GM19467 (cell line): Measurements from ENCODE around the gene STEAP3.

Source experiments
- ATAC-seq: cut with Tn5 transposase; IDR thresholded peaks from one replicate; pipeline ENCODE4 v1.9.1; 2021; ENCODE audit warnings: mild to moderate bottlenecking, moderate library complexity; ENCODE audit not compliant: unreplicated experiment

STEAP3 gene

DNA sequence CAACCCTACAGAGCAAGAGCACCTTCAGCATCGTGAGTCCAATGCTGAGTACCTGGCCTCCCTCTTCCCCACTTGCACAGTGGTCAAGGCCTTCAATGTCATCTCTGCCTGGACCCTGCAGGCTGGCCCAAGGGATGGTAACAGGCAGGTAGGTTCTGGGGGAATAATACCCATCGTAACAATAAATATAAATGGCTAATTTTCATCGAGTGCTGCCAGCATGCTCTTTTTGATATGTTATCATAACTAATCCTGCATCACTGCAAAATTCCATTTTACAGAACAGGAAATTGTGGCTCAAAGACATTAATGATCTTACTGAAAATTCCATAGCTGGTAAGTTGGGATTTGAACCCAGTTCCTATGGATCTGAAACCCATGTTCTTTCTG lies 22.2 kb downstream of the STEAP3 start:
- ATAC-seq: no peak

DNA sequence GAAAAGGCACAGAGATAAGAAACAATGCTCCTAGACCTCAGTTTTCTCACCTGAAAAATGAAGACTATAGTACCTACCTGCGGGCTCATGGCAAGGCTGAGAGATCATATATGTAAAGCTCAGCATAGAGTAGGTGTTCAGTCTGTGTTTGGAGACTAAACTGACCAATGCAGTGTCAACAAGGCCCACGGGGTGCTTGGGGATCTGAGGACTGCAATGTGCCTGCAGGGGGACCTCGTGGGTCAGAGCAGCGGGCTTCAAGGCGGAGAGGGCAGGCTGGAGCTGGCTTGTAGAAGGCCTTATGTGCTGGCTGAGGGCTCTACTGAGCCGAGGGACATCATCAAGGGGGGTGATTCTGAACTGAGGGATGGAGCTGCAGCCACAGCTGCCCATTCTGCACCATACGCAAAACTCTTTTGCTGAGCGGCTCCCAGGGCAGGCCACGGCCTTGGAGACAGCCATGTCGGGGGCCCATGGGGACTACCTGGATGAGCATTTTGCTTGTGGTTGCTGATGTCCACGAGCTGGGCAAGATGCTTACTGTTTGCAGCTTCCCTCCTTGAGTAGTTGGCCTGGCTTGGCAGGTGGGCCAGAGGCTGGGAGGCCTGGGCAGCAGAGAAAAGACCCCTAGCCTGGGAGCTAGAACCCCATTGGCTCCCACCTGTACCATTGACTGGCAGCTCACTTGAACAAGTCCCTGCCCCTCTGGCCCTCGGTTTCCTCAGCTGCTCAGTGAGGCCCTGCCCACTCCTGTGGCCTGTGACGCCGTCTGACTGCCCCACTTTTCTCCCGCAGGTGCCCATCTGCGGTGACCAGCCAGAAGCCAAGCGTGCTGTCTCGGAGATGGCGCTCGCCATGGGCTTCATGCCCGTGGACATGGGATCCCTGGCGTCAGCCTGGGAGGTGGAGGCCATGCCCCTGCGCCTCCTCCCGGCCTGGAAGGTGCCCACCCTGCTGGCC lies 23.5 kb downstream of the STEAP3 start:
- no peak for ATAC-seq

DNA sequence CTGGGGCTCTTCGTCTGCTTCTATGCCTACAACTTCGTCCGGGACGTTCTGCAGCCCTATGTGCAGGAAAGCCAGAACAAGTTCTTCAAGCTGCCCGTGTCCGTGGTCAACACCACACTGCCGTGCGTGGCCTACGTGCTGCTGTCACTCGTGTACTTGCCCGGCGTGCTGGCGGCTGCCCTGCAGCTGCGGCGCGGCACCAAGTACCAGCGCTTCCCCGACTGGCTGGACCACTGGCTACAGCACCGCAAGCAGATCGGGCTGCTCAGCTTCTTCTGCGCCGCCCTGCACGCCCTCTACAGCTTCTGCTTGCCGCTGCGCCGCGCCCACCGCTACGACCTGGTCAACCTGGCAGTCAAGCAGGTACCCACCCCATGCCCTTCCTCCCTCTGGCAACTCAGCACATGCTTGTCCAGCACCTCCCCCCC lies 24.2 kb downstream of the STEAP3 start:
- ATAC-seq: no peak

DNA sequence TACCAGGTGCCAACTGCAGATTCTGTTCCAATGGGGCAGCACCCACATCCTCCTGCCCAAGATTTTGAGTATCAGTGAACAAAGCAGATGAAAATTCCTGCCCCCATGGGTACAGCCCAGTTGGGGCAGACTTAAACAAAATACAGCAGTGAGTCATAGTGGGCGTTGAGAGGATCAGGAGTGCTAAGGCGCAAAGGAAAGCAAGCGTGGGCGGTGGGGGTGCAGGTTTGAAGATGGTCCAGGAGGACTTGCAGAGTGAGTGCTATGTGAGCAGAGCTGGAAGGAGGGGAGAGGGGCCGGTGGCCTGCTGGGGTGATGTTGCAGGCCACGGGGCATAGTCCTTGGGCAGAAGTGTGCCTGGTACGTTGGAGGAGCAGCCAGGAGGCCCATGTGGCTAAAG lies 24.7 kb downstream of the STEAP3 start:
- ATAC-seq: no peak

DNA sequence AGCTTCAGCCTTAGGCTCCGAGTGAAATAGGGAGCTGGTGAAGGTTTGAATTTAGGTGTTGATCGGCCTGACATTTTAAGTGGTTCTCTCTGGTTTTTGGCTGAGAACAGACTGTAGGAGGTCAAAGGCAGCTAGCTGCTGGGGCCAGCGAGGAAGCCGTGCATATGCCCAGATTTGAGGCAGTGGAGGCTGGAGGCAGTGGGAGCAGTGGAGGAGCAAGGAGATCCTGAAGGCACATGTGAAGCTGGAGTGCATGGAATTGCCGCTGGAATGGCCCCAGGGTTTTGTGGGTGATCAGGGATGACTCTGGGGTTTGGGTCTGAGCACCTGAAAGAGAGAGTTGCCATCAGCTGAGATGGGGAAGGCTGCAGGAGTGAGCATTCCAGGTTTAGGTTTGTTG lies 25.1 kb downstream of the STEAP3 start:
- no peak for ATAC-seq

DNA sequence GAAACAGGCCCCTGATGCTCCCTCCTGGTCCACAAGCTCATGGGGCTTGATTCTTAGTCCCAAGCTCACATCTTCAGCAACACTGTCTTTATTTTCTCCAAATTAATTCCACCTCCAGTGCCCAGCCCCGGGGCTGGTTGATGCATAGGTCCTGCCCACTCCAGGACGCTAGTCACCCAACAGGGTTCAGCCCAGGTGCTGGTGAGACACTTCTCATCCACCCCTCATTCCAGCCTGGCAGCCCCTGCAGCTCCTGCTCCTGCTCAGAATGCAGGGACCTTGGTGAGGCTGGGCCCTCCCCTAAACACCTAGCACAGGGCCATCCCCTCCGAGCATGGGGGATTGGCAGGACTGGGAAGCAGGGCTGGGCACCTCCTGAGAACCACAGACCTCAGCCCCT lies 25.7 kb downstream of the STEAP3 start:
- ATAC-seq: no peak

DNA sequence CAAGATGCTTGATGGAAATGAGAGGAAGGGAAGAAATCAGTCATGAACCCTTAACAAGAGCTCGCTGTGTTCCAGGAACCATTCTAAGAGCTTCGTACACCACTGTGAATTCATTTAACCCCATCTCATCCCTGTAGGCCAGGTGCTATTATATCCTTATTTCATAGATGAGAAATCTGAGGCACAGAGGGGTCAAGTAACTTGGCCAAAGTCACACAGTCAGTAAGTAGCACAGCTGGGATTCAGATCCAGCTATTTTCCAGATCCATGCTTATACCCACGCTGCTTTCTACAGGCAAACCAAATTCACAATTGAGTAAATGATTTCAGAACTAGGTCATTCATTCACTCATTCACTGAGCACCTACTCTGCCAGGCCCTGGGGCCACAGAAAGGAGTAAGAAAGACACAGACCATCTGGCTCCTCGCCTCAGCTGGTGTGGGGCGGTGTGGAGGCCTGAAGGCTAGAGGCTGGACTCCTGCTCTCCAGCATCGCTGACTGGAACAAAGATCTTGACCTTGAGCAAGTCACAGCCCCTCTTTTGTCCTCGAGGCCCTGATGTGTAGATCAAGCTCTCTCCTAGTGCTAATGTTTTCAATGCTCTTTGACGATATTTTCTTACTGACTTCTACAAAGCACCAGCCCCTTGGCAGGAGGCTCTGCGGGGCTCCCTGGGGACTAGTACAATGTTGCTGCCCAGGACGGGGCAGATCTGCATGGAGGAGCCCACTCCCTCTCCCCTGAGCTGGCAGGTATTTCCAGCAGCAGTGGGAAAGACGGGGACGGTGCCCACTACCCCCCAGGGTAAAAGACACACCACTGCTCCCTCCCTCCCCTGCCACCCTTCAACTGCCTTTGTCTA lies 26.5 kb downstream of the STEAP3 start:
- no peak for ATAC-seq

DNA sequence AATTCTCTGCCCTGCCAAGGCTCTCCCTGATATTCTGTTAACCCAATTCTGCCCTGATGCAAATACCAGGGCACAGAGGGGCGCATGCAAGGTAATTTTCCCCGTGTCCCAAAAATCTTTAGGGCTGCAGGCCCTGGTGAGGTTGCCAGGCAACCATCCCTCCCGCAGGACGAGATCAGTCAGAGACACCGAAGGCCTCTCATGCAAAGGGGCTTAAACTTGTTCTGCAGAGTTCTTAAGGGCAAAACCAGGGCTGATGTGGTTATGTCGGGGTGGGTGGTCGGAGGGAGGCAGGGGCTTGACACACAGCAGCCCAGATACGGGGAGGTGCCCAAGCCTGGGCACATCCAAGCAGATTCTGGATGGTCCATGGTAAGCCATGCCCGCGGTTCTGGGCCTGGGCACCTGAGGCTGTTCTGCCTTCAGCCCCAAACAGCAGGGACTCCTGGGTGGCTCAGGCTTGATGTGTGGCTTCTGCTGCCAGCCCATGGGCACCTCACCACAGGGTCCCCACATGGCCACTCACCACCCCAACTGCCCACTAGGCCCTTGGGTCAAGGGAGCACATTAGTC lies 27.2 kb downstream of the STEAP3 start:
- no peak for ATAC-seq

DNA sequence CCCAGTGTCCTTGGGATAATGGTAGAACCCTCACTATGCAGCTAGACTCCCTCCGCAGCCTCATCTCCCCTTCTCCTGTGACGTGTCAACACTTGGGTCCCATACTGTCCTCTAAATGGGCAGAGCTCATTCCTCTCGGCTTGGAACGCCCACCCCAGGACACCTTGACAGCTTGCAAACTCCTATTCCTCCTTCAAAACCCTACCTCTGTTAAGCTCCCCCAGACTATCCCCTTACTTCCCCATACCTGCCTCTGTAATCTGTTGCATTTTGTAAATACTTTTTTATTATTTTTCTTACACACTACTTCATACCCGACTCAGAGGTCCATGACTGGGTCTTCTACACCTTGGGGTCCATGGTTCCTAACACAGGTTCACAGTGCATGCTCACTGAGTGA lies 28.0 kb downstream of the STEAP3 start:
- ATAC-seq: no peak

DNA sequence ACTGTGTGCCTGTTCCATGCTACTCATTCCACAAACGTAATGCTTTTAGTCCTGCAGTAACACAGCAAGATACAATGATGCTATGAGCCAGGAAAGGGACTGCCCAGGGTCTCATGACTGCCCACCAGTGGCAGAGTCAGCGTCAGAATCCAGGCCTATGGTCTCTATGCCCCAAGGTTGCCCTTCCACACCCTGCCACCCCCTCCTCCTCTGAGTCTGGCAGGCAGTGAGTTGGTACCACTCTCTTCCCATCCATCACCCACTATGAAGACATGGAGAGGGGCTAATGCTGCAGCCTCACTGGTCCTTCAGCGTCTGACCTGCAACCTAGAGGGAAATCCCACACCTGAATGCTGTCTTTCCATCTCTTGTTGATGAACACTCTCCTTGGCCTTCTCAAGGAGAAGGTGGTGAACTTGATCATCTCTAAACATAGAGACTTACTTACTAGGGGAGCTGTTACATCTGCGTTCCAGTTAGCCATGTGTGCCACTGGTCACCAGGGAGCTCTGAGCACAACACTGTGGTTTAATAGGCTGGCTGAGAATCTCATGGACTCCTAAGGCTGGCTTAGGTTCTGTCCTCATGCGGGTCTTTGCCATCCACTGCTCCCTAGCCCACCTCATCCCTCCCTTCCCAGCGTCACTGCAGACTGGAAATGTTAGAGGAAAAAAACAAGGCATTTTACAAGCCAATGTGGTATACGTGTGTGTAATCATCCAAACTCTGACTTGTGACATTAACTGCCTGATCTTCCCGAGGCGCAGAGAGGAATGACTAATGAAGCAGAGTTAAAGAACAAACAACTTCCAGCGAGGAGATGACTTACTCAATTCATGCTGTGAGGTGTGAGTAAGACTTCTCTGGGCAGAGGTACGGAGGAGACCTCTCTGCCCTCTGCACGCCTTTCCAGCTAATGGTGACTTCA lies 28.8 kb downstream of the STEAP3 start:
- no peak for ATAC-seq

DNA sequence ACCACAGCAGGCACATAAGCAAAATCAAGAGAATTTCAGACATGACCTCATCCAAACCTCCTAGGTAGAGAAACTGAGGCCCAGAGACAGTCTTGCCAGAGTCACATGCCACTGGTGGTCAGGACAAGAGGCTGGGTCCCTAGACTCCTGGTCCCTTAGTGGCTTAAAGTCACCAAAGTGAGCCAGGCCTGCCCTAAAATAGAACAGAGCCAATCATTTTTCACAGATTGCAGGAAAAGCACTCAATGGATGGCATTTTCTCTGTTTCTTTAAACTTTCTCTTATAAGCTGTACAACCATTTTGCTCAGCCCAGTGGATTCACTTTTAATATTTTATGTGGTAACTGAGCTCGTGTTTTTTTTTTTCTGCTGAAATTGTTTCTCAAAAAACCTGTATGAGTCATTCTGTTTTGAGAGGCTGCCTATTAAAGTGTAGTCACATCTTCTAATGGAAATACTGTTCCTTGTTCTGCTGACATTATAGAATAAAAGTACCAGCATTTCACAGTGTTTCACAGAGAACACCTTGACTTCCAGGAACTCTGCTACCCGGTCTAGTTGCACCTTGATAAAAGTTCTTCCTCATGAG lies 29.6 kb downstream of the STEAP3 start:
- no peak for ATAC-seq

DNA sequence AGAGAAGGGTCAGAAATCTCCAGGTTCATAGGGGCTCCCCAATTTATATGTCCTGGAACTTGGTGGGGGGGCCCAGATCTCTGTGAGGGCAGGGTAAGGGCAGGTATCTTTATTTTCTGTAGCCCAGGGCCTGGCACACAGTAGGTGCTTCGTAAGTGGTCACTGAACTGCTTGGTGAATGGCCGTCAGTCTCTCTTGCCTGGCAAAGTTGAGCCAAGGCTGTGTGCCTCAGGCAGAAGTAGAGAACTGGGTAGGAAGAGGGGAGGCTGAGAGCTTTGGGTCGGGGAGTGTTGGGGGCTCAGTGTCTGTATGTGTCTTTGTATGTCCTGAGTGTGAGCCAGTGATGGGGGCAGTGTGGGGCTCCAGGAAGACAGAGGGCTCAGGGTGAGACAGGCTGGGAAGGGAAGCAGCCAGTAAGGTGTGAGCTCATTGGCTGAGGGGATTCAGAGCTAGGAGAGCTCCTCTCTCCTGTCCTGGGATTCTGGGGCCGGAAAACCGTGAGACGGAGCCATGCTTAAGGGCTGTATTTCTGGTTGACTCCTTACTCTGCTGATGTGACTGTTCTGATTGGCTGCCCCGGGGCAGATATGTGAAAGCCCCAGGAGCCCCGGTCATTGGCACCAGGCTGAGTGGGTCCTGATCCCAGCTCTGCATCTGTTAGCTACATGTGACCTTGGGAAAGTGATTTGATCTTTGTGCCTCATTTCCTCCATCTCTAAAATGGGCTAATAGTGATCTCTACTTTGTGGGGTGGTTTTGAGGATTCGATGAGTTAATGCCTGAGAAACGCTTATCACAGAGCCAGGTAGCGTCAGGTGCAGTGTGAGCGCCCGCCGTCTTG lies 30.3 kb downstream of the STEAP3 start:
- ATAC-seq: no peak

DNA sequence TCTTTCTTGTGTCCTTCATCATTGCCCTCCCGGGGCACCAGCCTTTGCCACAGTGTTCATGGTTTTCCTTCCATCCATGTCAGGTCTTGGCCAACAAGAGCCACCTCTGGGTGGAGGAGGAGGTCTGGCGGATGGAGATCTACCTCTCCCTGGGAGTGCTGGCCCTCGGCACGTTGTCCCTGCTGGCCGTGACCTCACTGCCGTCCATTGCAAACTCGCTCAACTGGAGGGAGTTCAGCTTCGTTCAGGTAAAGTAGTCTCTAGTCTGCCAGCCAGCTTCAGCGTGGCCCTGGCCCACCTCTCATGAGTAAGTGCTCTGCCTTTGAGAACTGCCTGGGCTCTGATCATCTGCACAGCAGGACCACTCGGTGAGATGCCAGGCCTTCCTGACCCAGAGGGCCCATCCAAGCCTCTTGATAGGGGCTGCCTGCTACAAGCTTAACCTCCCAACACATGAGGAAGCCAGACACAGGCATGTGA lies 31.0 kb downstream of the STEAP3 start:
- no peak for ATAC-seq

DNA sequence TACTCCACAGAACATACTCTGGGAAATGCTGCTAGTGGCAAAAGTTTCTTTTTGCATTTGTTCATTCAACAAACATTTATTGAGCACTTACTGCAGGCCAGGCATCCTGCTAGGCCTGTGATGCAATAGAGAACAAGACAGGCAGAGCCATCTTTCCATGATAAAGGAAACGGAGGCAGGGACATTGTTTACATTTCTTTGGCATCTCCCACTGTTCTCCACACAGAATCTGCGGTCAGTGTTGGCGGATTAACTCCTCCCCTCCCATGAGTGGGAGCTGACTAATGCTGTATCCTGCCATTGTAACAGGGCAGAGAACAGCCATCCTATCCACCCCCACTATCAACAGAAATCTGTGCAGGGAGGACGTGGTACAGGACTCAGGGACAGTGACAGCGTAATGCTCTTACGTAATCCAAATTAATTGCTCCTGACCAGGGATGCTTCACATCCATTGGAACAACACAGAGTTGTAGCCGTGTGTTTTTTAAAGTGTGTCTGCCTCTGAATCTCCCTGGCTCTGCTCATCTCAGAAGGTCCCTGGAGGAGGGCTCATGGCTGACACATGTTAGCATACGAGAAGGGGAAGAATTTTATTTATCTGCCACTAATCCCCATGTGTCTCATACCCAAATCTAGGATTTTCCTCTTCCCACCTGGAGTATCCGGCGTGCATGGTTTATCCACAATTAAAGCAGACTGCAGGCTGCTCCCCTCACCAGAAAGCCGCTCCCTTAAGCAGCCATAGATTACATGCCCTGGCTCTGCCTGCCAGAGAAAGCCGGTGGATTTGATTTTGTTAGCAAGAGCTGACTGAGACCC lies 32.3 kb downstream of the STEAP3 start:
- ATAC-seq: no peak

DNA sequence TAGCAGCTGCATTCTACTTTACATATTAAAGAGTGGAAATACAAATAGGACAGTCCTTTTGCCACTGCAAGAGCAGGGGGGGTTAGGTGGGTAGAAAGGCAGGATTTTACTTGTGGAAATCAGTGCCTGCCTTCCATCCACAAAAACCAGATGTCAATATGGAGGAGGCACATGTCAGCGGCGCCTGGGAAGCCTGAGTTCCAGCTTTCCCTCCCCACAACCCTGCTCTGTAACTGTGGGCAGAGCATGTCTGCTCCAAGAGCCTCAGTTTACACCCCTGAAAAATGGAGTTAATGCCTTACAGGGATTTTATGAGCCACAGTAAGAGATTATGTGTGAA lies 32.9 kb downstream of the STEAP3 start:
- ATAC-seq: no peak

DNA sequence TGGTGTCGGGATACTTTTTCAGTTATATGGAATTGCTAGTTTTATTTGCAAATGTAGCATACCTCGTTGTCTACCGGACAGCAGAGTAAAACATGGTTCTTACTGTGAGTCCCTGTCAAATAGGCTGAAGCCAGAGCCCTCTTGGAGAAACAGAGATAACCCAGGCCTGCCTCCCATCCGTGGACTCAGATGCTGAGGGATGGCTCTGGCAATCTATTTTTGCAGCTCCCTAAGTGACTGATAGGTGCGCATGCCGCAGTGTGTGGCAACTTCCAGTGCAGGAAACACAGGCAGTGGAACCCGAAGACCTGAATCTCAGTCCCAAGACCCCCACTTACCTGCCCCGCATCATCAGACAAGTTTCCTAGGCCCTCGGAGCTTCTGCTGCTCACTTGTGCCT lies 33.6 kb downstream of the STEAP3 start:
- no peak for ATAC-seq

DNA sequence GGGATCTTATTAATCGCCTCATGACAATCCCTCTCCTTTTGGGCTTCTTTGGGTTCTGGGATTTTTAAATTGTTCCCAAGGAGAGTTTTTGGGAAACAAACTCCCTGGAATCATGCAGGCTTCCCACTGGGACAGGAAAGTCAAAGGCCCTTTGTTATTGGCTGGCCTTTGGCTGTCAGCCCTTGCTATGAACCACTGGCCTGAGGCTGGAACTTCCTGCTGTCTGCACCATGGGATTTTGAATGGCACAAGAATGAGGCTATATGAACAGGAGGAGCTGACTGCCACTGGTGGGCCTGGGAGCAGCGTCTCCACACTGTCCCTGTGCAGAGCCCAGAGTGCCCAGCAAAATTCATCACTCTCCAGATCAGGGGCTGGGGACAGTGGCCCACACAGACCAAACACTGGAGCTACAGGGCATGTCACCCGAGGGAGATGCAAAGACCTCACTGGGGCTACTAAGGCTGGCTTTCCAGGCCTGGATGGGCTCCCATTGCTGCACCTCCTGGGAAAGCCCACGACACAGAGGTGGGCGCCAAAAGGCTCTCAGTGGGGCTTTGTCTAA lies 35.7 kb downstream of the STEAP3 start:
- ATAC-seq: no peak
